ENCODE data around the gene FOXD1.

DNA sequence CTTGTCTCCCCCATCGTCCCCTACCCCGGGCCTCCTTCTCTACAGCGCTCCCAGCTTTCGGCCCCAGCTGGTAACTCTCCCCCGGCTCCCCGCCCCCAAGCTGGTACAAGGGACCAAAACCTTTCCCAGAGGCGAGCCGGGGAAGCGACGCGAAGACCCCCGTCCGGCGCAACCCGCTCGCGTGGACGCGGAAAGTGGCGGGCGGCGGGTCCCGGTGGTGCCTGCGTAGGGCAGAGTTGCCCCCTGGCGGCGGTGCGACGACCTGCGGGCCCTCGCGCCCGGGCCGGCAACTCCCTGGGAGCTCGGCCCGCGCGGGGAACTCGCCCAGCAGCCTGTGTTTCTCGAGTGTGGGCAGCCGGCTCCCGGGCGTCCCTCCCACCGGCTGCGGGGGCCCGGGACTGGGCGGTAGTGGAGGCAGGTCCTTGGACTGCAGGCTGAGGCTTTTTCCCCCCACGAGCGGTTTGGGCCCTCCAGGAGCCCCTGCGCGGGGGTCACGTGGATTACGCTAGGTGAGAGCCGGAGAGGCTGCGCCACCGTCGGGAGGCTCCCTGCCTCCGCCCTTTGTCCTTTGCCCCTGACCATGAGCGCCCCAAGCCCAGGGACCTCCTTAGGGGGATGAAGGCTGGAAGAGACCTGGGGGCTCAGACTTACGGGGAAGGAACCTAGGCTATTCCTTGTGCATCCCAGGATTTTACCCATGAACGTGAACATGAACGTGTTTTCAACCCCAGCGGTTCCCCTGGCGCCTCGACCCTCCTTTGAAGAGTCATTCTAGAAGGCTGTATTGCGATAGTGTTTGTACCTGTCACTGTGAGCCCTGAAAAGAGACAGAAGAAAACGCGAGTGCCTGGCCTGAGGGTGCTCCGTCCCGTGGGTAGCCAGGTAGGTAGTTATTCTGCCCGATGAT is 2.9 kb upstream of the FOXD1 start:
- peak; percentile 74 for TF ChIP-seq CTCF (conservative IDR thresholded peaks at IDR 0.05; ENCODE audit: low read depth, low read length)
- TF ChIP-seq EZH2 (IDR thresholded peaks at IDR 0.05; ENCODE audit: borderline replicate concordance, low read depth, low read length, poor library complexity, severe bottlenecking): no peak

All from A673 (cell line).